DND-41 (cell line): ENCODE measurements around the gene RHEX.

Source experiments
- ATAC-seq: fragments of 200-7000 bp; cut with Tn5 transposase; 3 replicates; pipeline ENCODE4 v1.9.1; 2021; ENCODE audit warnings: low read depth; ENCODE audit not compliant: insufficient read depth
- DNase-seq: peaks from one replicate; pipeline ENCODE4 v3.0.0-alpha.2; 2020
- H2AFZ ChIP-seq: 2 replicates; pipeline ENCODE4 v1.6.0; 2012; ENCODE audit warnings: low read depth, low read length
- H3K27ac ChIP-seq: 2 replicates; pipeline ENCODE4 v1.5.1; 2012; ENCODE audit warnings: low read length, inconsistent platforms
- H3K27me3 ChIP-seq: fragments of 200-600 bp; sonication (generic); 2 replicates; pipeline ENCODE4 v1.6.0; 2012; ENCODE audit warnings: low read length, mild to moderate bottlenecking, inconsistent platforms; ENCODE audit not compliant: insufficient read depth, poor library complexity
- H3K36me3 ChIP-seq: 2 replicates; pipeline ENCODE4 v1.5.1; 2012; ENCODE audit warnings: low read length, inconsistent platforms; ENCODE audit not compliant: insufficient read depth
- H3K4me1 ChIP-seq: 2 replicates; pipeline ENCODE4 v1.5.1; 2012; ENCODE audit warnings: mild to moderate bottlenecking, low read length; ENCODE audit not compliant: insufficient read depth
- H3K4me2 ChIP-seq: 2 replicates; pipeline ENCODE4 v1.6.0; 2012; ENCODE audit warnings: mild to moderate bottlenecking, moderate library complexity, low read length, inconsistent platforms; ENCODE audit not compliant: insufficient read depth
- H3K4me3 ChIP-seq, 2 experiments: fragments of 200-600 bp in 1 of 2; shearing (Covaris generic) in 1 of 2; 2 replicates each; pipeline ENCODE4 v1.5.1; 2012 to 2016; ENCODE audit warnings: inconsistent platforms in 2 of 2, low read length in 2 of 2, mild to moderate bottlenecking in 2 of 2, low read depth in 1 of 2, moderate library complexity in 1 of 2
- H3K79me2 ChIP-seq: 2 replicates; pipeline ENCODE4 v1.6.0; 2012; ENCODE audit warnings: low read length, inconsistent platforms; ENCODE audit not compliant: insufficient read depth
- H3K9ac ChIP-seq: 2 replicates; pipeline ENCODE4 v1.6.0; 2012; ENCODE audit warnings: low read depth, mild to moderate bottlenecking, inconsistent platforms, low read length, moderate library complexity
- H3K9me3 ChIP-seq: 2 replicates; pipeline ENCODE4 v1.5.1; 2012; ENCODE audit warnings: low read length, moderate library complexity, mild to moderate bottlenecking, inconsistent platforms; ENCODE audit not compliant: insufficient read depth, severe bottlenecking
- H4K20me1 ChIP-seq: 2 replicates; pipeline ENCODE4 v1.6.0; 2012; ENCODE audit warnings: low read length; ENCODE audit not compliant: insufficient read depth
- EZH2 ChIP-seq: IDR thresholded peaks from 3 replicates; pipeline ENCODE4 v1.6.1; 2012; ENCODE audit warnings: borderline replicate concordance, low read depth, mild to moderate bottlenecking, moderate library complexity, low read length, inconsistent platforms; ENCODE audit not compliant: severe bottlenecking
- TF ChIP-seq, protein P1 (sequence below): IDR thresholded peaks from 2 replicates; pipeline ENCODE4 v1.5.1; 2012; ENCODE audit warnings: borderline replicate concordance, low read length, moderate library complexity, mild to moderate bottlenecking; ENCODE audit not compliant: poor library complexity, severe bottlenecking; ENCODE audit errors: extremely low read depth

Gene RHEX

DNA sequence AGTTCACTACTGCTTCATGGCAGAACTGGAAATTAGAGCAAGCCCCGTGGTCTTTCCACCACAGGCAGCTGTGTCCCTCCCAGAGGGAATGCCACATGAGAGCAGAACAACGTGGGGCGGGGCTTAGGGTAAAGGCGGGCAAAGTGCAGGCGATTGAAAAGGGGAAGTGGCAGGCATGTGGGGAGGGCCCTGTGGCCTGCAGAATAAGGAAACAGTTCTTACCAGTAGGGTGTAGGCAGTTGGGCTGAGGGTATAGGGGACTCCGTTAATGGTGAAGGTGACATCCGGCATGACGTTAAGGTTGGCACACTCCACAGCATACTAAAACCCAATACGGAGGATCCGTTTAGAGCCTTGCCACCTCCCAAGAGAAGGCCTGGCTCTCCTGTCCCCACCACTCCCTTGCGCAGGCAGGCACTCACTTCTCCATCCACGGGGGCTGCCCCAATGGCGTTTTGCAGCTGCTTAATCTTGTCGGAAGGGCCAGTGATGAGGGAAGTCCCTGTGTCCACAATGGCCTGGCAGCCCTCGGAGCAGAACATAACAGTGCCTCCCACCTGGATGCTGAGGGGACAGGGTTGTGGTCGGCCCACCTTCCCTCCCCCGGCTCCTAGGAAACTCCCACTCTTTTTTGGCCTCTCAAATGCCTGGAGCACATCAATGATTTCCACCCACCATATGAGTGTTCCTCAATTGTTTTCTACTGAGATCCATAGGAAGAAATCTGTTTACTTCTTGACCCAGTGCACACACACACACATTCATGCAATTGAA is 40.7 kb upstream of the RHEX start:
- Histone ChIP-seq H3K4me2 (peak overlapping the region; percentile 35), H2AFZ (peak overlapping the region; percentile 88), H3K9ac (no peak overlapping the region), H3K27ac (peak overlapping the region; percentile 68), H3K9me3 (no peaks in the 10 kb centered on the region), H3K27me3 (no peaks in the 10 kb centered on the region), H3K4me1 (peaks cover 14% of the 10 kb centered on the region), H4K20me1 (no peaks in the 10 kb centered on the region), H3K4me3 (peak overlapping the region in 1 of 2 experiments; percentile 23; a peak in 1 of 4 replicates), H3K36me3 (no peaks in the 10 kb centered on the region), H3K79me2 (no peaks in the 10 kb centered on the region)
- TF ChIP-seq, protein P1, sequence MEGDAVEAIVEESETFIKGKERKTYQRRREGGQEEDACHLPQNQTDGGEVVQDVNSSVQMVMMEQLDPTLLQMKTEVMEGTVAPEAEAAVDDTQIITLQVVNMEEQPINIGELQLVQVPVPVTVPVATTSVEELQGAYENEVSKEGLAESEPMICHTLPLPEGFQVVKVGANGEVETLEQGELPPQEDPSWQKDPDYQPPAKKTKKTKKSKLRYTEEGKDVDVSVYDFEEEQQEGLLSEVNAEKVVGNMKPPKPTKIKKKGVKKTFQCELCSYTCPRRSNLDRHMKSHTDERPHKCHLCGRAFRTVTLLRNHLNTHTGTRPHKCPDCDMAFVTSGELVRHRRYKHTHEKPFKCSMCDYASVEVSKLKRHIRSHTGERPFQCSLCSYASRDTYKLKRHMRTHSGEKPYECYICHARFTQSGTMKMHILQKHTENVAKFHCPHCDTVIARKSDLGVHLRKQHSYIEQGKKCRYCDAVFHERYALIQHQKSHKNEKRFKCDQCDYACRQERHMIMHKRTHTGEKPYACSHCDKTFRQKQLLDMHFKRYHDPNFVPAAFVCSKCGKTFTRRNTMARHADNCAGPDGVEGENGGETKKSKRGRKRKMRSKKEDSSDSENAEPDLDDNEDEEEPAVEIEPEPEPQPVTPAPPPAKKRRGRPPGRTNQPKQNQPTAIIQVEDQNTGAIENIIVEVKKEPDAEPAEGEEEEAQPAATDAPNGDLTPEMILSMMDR, result peak; percentile 25
- no peak for TF ChIP-seq EZH2
- ATAC-seq (peak; percentile 100), DNase-seq (peak; percentile 84)

DNA sequence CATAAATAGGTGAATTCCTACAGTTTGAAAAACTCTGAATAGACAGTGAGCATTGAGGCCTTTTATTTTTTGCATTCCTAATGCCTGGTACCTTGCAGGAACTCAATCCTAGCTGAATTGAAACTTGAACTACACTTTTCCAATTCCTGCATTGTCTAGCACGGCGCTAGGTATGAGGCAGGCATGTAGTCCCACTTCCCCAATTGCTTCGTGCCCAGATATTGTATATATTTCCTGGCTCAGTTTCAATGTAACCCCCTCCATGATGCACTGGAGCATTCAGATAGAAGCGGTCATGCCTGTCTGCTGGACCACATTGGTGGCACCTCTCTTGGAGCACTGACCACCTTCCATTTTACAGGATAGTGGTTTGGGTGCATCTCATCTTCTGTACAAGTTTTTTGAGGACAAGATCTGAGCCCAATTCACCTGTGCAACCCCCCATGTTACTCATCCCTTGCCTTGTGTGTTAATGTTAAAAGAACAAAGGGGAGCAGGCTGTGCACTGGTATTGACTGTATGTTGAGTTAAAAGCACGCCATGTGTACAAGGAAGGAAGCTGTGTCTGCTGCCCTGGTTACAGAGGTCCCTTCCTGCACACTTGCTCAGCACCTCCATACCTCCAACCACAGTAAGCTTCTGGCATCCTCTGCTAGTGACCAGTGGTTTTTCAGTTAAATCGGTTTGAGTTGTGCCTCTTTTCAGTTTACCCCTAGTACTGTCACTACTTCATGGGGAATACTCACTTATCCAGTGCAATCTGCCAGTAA is 39.8 kb upstream of the RHEX start:
- Histone ChIP-seq H2AFZ (no peak overlapping the region), H3K9me3 (no peaks in the 10 kb centered on the region), H3K9ac (no peak overlapping the region), H4K20me1 (no peaks in the 10 kb centered on the region), H3K4me3 (no peak overlapping the region), H3K4me1 (peaks cover 14% of the 10 kb centered on the region), H3K4me2 (no peak overlapping the region), H3K27ac (no peak overlapping the region), H3K79me2 (no peaks in the 10 kb centered on the region), H3K36me3 (no peaks in the 10 kb centered on the region), H3K27me3 (no peaks in the 10 kb centered on the region)
- ATAC-seq, result no peak
- TF ChIP-seq, protein P1, result no peak
- TF ChIP-seq EZH2, result no peak
- DNase-seq, result no peak

DNA sequence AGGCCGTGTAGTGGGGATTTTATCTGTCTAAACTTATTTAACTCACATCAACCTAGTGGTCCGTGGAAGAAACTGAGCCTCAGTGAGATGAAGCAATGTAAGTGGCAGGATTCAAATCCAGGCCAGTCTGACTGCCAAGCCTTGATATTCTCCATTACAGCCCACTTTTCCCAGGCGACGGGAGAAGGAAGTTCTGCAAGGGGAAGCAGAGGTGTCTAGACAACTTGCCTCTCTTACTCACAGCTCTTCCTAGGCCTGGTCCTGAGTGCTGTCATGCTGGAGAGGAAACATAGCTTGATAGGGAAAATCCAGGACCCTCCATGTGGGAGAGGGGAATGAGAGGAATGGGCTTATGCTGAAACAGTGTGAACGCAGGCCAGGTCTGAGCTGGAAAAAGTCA is 38.4 kb upstream of the RHEX start:
- no peak overlapping the region for H3K4me3 ChIP-seq
- no peaks in the 10 kb centered on the region for H4K20me1 ChIP-seq
- H3K79me2 ChIP-seq, result no peaks in the 10 kb centered on the region
- H2AFZ ChIP-seq, result no peak overlapping the region
- no peak for TF ChIP-seq EZH2
- TF ChIP-seq, protein P1, result no peak
- H3K36me3 ChIP-seq, result no peaks in the 10 kb centered on the region
- H3K9ac ChIP-seq, result no peak overlapping the region
- H3K27ac ChIP-seq, result no peak overlapping the region
- H3K9me3 ChIP-seq, result no peaks in the 10 kb centered on the region
- peaks cover 14% of the 10 kb centered on the region for H3K4me1 ChIP-seq
- no peak overlapping the region for H3K4me2 ChIP-seq
- ATAC-seq (no peak), DNase-seq (no peak)
- peaks cover 7% of the 10 kb centered on the region for H3K27me3 ChIP-seq
